WI38 (cell line): ENCODE data around the gene CUX1.

Source experiments
- H3K4me3 ChIP-seq: 2 replicates; pipeline ENCODE4 v1.5.1; 2011; ENCODE audit warnings: low read depth, mild to moderate bottlenecking, control low read depth, low read length
- TF ChIP-seq, protein P1 (sequence below): IDR thresholded peaks from 2 replicates; pipeline ENCODE4 v1.5.1; 2012; ENCODE audit warnings: low read depth, mild to moderate bottlenecking, control low read depth, low read length

The CUX1 gene

GRCh38 chr7:102286237-102287110 lies 469.0 kb downstream of the CUX1 start, which contains the start of gene SH2B2:
TSS of gene SH2B2 (plus strand) at chr7:102286868. CDS start at chr7:102300551, 13,683 bp downstream.
- TF ChIP-seq, protein P1, sequence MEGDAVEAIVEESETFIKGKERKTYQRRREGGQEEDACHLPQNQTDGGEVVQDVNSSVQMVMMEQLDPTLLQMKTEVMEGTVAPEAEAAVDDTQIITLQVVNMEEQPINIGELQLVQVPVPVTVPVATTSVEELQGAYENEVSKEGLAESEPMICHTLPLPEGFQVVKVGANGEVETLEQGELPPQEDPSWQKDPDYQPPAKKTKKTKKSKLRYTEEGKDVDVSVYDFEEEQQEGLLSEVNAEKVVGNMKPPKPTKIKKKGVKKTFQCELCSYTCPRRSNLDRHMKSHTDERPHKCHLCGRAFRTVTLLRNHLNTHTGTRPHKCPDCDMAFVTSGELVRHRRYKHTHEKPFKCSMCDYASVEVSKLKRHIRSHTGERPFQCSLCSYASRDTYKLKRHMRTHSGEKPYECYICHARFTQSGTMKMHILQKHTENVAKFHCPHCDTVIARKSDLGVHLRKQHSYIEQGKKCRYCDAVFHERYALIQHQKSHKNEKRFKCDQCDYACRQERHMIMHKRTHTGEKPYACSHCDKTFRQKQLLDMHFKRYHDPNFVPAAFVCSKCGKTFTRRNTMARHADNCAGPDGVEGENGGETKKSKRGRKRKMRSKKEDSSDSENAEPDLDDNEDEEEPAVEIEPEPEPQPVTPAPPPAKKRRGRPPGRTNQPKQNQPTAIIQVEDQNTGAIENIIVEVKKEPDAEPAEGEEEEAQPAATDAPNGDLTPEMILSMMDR = no peak
- peak within 1 kb of the TSS; percentile 72 for H3K4me3 ChIP-seq

DNA sequence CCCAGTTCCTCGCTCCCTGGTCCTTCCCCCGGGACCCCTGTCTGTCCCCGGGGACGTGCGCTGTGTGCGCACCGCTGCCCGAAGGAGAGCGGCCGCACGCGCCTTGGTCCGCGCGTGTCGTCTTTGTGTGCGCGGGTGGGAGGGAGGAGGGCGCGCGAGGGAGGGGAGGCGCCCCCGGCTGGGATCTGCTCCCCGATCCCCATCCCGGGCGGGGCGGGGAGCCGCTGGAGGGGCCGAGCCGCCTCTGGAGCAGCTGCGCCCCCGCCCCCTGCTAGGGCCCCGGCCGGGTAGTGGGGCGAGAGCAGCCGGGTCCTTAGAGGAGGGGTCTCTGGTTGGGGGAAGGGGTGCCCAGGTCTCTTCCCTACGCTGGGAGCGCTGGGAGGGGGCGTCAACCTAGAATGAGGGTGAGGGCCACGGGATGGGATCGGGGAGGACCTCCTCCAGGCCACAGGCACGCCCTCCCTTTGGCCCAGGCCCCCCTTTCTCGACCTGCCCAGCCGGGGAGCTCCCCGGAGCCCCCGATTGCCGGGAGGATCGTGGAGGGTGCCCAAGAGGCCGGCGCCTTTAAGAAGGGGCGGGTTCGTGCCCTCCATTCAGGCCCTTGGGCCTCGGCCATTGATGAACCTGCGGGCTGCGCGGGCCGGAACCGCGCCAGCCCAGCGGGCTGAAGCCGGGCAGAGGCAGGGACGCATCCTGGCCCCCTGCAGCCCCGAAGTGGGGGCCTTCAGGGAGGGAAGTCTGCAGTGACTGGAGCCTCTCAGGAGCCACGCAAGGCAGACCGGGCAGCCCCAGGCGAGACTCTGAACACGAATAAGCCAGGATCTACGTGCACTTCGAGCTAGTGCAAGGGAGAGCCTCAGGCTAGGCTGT lies 469.9 kb downstream of the CUX1 start:
- peak overlapping the region; percentile 70 for H3K4me3 ChIP-seq
- TF ChIP-seq, protein P1 = no peak

DNA sequence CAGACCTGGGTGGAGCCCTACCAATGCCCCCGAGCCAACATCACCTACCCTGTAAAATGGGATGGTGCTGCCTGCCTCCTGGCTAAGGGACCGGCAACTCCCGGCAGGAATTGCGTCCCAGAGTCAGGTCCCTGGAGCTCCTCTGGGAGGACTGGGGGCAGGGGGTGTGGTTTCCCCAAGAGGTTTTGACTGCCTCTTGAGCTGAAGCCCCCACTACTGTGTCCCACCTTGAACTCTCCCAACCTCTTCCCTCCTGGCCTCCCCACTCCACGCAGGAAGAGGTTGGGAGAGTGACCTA lies 470.5 kb downstream of the CUX1 start:
- peak overlapping the region; percentile 70 for H3K4me3 ChIP-seq
- TF ChIP-seq, protein P1 = no peak

DNA sequence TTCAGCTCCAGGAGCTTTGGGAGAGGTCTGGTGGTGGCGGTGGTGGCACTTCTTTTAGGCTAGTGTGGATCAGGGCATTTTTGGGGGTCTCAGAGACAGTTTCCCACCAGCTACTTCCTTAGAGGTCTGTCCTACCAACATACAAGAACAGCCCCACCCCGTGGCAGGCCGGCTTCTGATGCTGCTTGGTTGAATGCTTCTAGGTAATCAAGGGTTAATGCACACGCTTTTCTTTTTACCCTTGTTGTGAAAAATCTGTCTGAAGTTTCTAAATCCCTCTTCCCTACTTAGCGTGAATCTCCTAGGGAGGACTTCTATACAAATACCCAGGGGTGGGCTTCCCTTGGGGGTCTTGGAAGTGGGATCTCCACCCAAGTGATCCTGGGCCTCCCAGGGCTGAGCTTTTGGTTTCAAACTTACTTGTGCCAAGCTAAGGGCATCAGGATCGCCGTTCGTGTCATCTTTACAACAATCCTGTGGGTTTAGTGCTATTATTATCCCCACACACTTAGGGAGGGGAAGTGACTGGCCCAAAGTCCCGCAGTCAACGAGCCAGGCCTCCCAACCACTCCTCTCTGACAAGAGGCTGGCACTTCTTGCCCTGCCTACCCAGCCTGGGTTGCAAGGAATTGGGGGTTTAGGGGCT lies 471.0 kb downstream of the CUX1 start:
- TF ChIP-seq, protein P1 = 0 out of 2 replicates have a peak, but pooled peaks have one; percentile 5
- H3K4me3 ChIP-seq = peak overlapping the region; percentile 70

GRCh38 chr7:102289057-102289456 lies 471.6 kb downstream of the CUX1 start:
- TF ChIP-seq, protein P1 = no peak
- H3K4me3 ChIP-seq = no peak overlapping the region

DNA sequence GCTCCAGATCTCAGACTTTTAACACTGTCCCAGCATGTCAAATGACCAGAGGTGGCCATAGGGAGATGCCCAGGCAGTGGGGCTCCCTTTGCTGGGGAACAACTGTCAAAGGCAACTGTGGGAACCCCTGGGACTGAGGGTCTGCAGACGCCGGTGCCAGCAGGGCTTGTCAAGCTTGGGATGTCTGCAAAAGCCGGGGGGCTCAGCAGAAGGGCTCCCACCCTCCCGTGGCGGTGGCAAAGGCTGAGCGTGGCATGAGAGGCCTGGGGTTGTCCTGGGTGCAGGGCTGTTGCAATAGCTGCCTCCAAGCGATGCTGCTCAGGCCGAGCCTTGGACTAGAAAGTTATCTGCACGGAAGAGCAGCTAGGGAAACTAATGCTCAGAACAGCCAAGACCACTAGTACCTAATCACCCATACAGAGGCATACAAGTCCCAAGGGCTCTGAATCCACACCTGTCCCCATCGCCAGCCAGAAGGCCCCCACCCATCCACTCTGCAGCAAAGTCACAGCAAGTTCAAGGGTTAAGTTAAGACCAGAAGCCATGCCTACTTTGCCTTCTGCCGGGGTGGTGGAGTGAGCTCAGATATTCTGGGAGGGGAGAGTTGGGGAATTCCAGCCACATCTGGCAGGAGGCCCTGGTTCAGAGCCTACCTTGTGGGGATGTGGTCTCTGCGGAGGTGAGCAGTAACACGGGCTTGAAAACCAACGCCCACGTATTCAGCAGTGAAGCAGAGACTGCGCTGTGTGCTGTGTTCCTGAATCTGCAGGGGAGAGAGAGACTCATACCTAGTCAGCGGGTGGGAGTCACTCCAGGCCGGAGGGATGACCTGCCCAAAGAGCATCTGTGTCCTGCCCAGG lies 473.9 kb downstream of the CUX1 start:
- TF ChIP-seq, protein P1 = no peak
- H3K4me3 ChIP-seq = no peak overlapping the region
